H1 (cell line): Measurements from ENCODE around the gene NHEJ1. TPM values are rescaled to one million over a fixed set of nuclear protein-coding genes. Genes with fewer than 3 reads are reported as not detected.

Source experiments
- ASH2L ChIP-seq: fragments of 200-600, 300-600 bp; sonication (generic); IDR thresholded peaks from one replicate; pipeline ENCODE4 v1.7.1; 2017; ENCODE audit warnings: low read length
- CTBP2 ChIP-seq: IDR thresholded peaks from 2 replicates; pipeline ENCODE4 v1.7.0; 2011; ENCODE audit warnings: borderline replicate concordance, mild to moderate bottlenecking, moderate library complexity, mixed read lengths, low read length; ENCODE audit not compliant: insufficient read depth, insufficient read length
- GTF2F1 ChIP-seq: IDR thresholded peaks from 2 replicates; pipeline ENCODE4 v1.6.1; 2012; ENCODE audit warnings: low read depth, low read length, improper control_type of control experiment, borderline replicate concordance
- PHF8 ChIP-seq: fragments of 200-600 bp; sonication (generic); conservative IDR thresholded peaks from 2 replicates; pipeline ENCODE4 v1.7.1; 2012; ENCODE audit warnings: low read depth, mild to moderate bottlenecking, inconsistent platforms, low read length, moderate library complexity
- TEAD4 ChIP-seq: IDR thresholded peaks from 2 replicates; pipeline ENCODE4 v1.6.1; 2012; ENCODE audit warnings: low read depth, low read length, inconsistent platforms, mixed read lengths
- polyA plus RNA-seq, 7 experiments: library from polyadenylated mRNA; depleted of rRNA in 3 of 7; stranded (reverse) in 5 of 7; unstranded in 2 of 7; fragments of >200 nt in 5 of 7; fragments of 200-250 nt in 2 of 7; gene quantifications; 1 replicate in 5 of 7; 2 replicates in 1 of 7; 4 replicates in 1 of 7; pipeline versions ENCODE4 v1.2.1 to v1.2.3, GENCODE V29; 2011 to 2013; ENCODE audit warnings: missing spikeins in 2 of 7, mixed read lengths in 2 of 7
- total RNA-seq: library from RNA; stranded (reverse); fragmentation: NEBNext Ultra II Directional; extraction: Animal tissue kit (Norgen Biotek cat#: 25700); gene quantifications from 2 replicates; pipeline ENCODE4 v1.2.1, GENCODE V29; 2021
- TF ChIP-seq, protein P1 (sequence below): IDR thresholded peaks from 2 replicates; pipeline ENCODE4 v1.6.1; 2012; ENCODE audit warnings: inconsistent platforms

NHEJ1 gene
- total and polyA plus RNA-seq, 2 of the 8 experiments (the other 6 are each of a cell fraction or from before 2014, with no cell fraction given), result 22.7 to 24.1 TPM

- TF ChIP-seq, protein P1, sequence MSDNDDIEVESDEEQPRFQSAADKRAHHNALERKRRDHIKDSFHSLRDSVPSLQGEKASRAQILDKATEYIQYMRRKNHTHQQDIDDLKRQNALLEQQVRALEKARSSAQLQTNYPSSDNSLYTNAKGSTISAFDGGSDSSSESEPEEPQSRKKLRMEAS, result no peak
- TF ChIP-seq CTBP2, result no peak
- no peak for TF ChIP-seq GTF2F1
- no peak for TF ChIP-seq ASH2L
- TF ChIP-seq PHF8, result no peak
- TF ChIP-seq TEAD4, result no peak
Observed at GRCh38 chr2:219205165-219205538, 44.5 kb upstream of the NHEJ1 start (continued).
